ENCODE measurements around the gene RFNG. TPM values are rescaled to one million over a fixed set of nuclear protein-coding genes. Genes with fewer than 3 reads are reported as not detected.

Gene RFNG
- total and polyA plus RNA-seq, 2 of the 13 experiments (the other 11 are each of a cell fraction or from before 2014, with no cell fraction given): 61.4 to 64.0 TPM

- TF ChIP-seq RBM39 (IDR thresholded peaks at IDR 0.05; ENCODE audit: low read depth, low read length, poor library complexity, severe bottlenecking): peak; percentile 14
- 0 out of 2 replicates have a peak, but pooled peaks have one; percentile 20 for TF ChIP-seq ZBTB38 (CRISPR knock-in tag; IDR thresholded peaks at IDR 0.05)
- TF ChIP-seq HES4 (CRISPR knock-in tag; IDR thresholded peaks at IDR 0.05; ENCODE audit: borderline replicate concordance): 0 out of 2 replicates have a peak, but pooled peaks have one; percentile 84
- no peak for TF ChIP-seq SAFB2 (CRISPR knock-in tag; IDR thresholded peaks at IDR 0.05; ENCODE audit: borderline replicate concordance, low read depth)
- TF ChIP-seq CTCF (CRISPR knock-in tag; IDR thresholded peaks at IDR 0.05): 0 out of 2 replicates have a peak, but pooled peaks have one; percentile 2
- TF ChIP-seq GPBP1L1 (CRISPR knock-in tag; IDR thresholded peaks at IDR 0.05): no peak
- no peak for TF ChIP-seq ZNF576 (CRISPR knock-in tag; IDR thresholded peaks at IDR 0.05)
- peak; percentile 35; the same call in 1 of the 2 replicates for TF ChIP-seq MATR3 (CRISPR knock-in tag; IDR thresholded peaks at IDR 0.05)
- no peak for TF ChIP-seq XRCC5 (optimal IDR thresholded peaks at IDR 0.05; ENCODE audit: low read length)
- 0 out of 2 replicates have a peak, but pooled peaks have one; percentile 42 for TF ChIP-seq DNMT1 (CRISPR knock-in tag; IDR thresholded peaks at IDR 0.05)
- no peak for TF ChIP-seq TEF (CRISPR knock-in tag; IDR thresholded peaks at IDR 0.05)
- no peak for TF ChIP-seq NFATC3 (CRISPR knock-in tag; IDR thresholded peaks at IDR 0.05)
- TF ChIP-seq RXRA (CRISPR knock-in tag; IDR thresholded peaks at IDR 0.05): peak; percentile 17; the same call in 1 of the 2 replicates
- peak; percentile 85 for TF ChIP-seq RBFOX2 (IDR thresholded peaks at IDR 0.05; ENCODE audit: low read depth, low read length)
These were observed 41.6 kb upstream of the RFNG start (continued) for GRCh38 chr17:82092995-82093751.
